DOHH2 (cell line): ENCODE results near the gene KANTR.

Experiments used
- EZH2phosphoT487 ChIP-seq: fragments of 200-600 bp; sonication (generic); IDR thresholded peaks from 2 replicates; pipeline ENCODE4 v1.6.1; 2017; ENCODE audit warnings: borderline replicate concordance, mild to moderate bottlenecking, antibody characterized with exemption, low read length, moderate library complexity, mixed read lengths
- TF ChIP-seq, protein P1 (sequence below): fragments of 200-600 bp; sonication (generic); IDR thresholded peaks from one replicate; pipeline ENCODE4 v1.5.1; 2014; ENCODE audit warnings: antibody characterized with exemption, mild to moderate bottlenecking, low read depth, low read length; ENCODE audit not compliant: poor library complexity, severe bottlenecking

DNA sequence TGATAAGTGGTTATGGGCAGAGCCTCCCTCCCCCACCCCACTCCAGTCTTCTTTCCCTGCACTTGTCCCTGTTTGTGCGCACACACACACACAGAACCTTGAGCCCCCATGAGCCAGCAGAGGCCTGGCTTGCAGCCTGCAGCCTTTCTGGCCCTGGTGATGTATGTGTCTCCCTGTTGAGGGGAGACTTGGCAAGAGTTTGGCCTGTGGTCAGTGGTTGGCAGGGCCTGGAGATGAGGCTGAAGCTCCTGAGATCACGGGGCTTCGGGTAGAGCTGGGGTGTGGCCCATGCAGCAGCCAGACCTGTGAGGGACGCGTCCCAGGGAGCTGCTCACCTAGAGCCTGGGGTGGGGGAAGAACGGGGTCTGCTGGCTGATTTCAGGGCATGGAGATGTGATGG lies 43.1 kb upstream of the KANTR start:
- TF ChIP-seq, protein P1, sequence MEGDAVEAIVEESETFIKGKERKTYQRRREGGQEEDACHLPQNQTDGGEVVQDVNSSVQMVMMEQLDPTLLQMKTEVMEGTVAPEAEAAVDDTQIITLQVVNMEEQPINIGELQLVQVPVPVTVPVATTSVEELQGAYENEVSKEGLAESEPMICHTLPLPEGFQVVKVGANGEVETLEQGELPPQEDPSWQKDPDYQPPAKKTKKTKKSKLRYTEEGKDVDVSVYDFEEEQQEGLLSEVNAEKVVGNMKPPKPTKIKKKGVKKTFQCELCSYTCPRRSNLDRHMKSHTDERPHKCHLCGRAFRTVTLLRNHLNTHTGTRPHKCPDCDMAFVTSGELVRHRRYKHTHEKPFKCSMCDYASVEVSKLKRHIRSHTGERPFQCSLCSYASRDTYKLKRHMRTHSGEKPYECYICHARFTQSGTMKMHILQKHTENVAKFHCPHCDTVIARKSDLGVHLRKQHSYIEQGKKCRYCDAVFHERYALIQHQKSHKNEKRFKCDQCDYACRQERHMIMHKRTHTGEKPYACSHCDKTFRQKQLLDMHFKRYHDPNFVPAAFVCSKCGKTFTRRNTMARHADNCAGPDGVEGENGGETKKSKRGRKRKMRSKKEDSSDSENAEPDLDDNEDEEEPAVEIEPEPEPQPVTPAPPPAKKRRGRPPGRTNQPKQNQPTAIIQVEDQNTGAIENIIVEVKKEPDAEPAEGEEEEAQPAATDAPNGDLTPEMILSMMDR: no peak
- TF ChIP-seq EZH2phosphoT487: no peak
